C4-2B (cell line): ENCODE results near the gene ANK3.

Experiments used
- ZFX ChIP-seq: fragments of 450-650 bp; IDR thresholded peaks from 2 replicates; pipeline ENCODE4 v1.6.1; 2017
- TF ChIP-seq, protein P1 (sequence below): fragments of 450-650 bp; conservative IDR thresholded peaks from 2 replicates; pipeline ENCODE4 v1.5.1; 2017; ENCODE audit warnings: mild to moderate bottlenecking

- TF ChIP-seq, protein P1, sequence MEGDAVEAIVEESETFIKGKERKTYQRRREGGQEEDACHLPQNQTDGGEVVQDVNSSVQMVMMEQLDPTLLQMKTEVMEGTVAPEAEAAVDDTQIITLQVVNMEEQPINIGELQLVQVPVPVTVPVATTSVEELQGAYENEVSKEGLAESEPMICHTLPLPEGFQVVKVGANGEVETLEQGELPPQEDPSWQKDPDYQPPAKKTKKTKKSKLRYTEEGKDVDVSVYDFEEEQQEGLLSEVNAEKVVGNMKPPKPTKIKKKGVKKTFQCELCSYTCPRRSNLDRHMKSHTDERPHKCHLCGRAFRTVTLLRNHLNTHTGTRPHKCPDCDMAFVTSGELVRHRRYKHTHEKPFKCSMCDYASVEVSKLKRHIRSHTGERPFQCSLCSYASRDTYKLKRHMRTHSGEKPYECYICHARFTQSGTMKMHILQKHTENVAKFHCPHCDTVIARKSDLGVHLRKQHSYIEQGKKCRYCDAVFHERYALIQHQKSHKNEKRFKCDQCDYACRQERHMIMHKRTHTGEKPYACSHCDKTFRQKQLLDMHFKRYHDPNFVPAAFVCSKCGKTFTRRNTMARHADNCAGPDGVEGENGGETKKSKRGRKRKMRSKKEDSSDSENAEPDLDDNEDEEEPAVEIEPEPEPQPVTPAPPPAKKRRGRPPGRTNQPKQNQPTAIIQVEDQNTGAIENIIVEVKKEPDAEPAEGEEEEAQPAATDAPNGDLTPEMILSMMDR: no peak
- no peak for TF ChIP-seq ZFX
Observed at GRCh38 chr10:60234551-60234950, 155.1 kb downstream of the ANK3 start.
